Tibial artery (tissue), 4 donors: ENCODE data around the gene HRH1.

ENCODE experiments used
- DNase-seq, 2 donors: peaks; one replicate each; pipeline ENCODE4 v3.0.0-alpha.2; 2019
- H3K27ac ChIP-seq, 2 donors: fragments of 200-600 bp; sonication (generic) in 1 of 2; 1 replicate in 1 of 2; 2 replicates in 1 of 2; pipeline ENCODE4 v1.5.1; 2018 to 2019; ENCODE audit warnings: mild to moderate bottlenecking in 1 of 2
- H3K27me3 ChIP-seq, 2 donors: fragments of 200-600 bp; sonication (generic) in 1 of 2; one replicate each; pipeline versions ENCODE4 v1.5.1 to v1.6.0; 2016 to 2019
- H3K36me3 ChIP-seq, 3 donors: fragments of 200-600 bp; sonication (generic) in 2 of 3; one replicate each; pipeline ENCODE4 v1.5.1; 2016 to 2019; ENCODE audit warnings: mild to moderate bottlenecking in 2 of 3
- H3K4me1 ChIP-seq, 4 donors: fragments of 200-600 bp; sonication (generic) in 2 of 4; 1 replicate in 3 of 4; 2 replicates in 1 of 4; pipeline ENCODE4 v1.5.1; 2016 to 2019
- H3K4me3 ChIP-seq, 2 donors: fragments of 200-600 bp; sonication (generic) in 1 of 2; 1 replicate in 1 of 2; 2 replicates in 1 of 2; pipeline ENCODE4 v1.5.1; 2018 to 2019; ENCODE audit warnings: mild to moderate bottlenecking in 2 of 2
- H3K9me3 ChIP-seq, 3 donors: fragments of 200-600 bp; sonication (generic) in 1 of 3; one replicate each; pipeline ENCODE4 v1.5.1; 2016 to 2019
- CTCF ChIP-seq, 2 experiments: fragments of 200-600 bp in 1 of 2; fragments of 450-650 bp in 1 of 2; IDR thresholded peaks; one replicate each; pipeline ENCODE4 v1.5.1; 2017 to 2019; ENCODE audit warnings: antibody characterized with exemption in 2 of 2, mild to moderate bottlenecking in 1 of 2, moderate library complexity in 1 of 2
- intact Hi-C: fragments of 100-400 bp; cut with DNase I; formaldehyde crosslinking; loops from one replicate; pipeline ENCODE4 v1.15.0; 2023; ENCODE audit warnings: low total_unique reads

HRH1 gene

DNA sequence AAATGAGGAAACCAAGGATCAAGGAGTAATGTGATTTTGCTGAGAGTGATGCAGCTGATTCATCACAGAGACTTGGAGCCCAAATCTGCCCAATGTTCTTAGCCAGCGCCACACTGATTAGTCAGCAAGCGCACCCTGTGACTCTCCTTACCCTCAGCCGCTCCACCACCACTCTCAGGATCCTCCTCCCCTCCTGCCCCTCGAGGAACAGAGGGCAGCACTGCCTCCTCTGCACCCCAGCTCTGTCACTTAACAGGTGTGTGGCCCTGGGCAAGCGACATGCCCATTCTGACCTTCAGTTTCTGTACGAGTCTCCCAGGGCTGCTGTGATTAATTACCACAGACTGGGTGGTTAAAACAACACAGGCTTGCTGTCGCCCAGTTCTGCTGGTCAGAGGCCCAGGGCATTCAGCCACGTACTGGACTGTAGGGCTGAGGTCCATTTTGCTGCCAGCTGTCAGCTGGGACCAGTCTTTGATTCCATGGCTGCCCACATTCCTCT is 36.1 kb upstream of the HRH1 start:
- H3K4me1 ChIP-seq, result peaks cover 0 to 19% (median 7%) of the 10 kb centered on the region in 4 donors
- intact Hi-C loops, result no loop called here
- peak overlapping the region; percentile 10 to 22 for H3K27ac ChIP-seq
- H3K36me3 ChIP-seq, result no peaks in the 10 kb centered on the region
- H3K4me3 ChIP-seq, result no peak overlapping the region
- no peaks in the 10 kb centered on the region for H3K27me3 ChIP-seq
- no peak for TF ChIP-seq CTCF (IDR thresholded peaks at IDR 0.05)
- no peak for DNase-seq
- H3K9me3 ChIP-seq, result peaks cover 0 to 5% (median 3%) of the 10 kb centered on the region in 3 donors

DNA sequence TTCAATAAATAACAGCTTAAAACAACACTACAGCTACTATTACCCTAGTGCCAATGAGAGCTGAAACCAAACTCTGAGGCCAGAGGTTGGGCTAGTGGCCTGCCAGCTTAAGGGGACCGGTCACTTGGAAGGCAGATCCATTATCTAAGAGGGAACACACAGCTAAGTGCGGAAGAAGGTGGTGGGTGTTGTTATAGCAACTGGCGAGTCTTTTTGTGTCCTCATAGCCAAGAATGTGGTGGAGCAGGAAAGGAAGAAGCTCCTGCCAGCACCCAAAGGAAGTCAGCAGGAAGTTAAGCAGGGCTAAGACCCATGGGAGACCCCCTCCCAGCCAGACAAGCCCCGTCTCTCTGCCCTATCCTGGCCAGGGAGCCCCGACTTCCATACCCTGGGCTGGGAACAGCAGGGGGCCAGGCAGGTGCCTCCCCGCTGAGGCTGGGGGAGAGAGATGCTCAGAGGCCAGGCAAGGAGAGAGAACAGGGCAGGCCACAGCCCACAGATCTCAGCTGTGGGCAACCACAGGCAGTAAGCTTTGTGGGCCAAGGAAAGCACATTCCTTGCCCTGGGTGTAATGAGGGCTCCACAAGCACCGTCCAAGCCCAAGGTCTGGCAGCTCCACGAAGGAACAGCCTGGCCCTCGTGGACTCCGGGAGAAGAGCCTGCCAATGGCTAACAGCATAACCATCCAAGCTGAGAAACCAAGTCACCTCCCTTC is 34.0 kb upstream of the HRH1 start:
- Histone ChIP-seq H3K27ac (peak overlapping the region; percentile 62 to 65), H3K36me3 (no peaks in the 10 kb centered on the region), H3K4me3 (no peak overlapping the region), H3K27me3 (peaks cover 0 to 2% of the 10 kb centered on the region in 2 donors), H3K9me3 (peaks cover 0 to 4% (median 0%) of the 10 kb centered on the region in 3 donors), H3K4me1 (peaks cover 0 to 19% (median 7%) of the 10 kb centered on the region in 4 donors)
- TF ChIP-seq CTCF (IDR thresholded peaks at IDR 0.05), result no peak
- intact Hi-C loops, result no loop called here
- peak in 1 of 2 donors; percentile 80 for DNase-seq

DNA sequence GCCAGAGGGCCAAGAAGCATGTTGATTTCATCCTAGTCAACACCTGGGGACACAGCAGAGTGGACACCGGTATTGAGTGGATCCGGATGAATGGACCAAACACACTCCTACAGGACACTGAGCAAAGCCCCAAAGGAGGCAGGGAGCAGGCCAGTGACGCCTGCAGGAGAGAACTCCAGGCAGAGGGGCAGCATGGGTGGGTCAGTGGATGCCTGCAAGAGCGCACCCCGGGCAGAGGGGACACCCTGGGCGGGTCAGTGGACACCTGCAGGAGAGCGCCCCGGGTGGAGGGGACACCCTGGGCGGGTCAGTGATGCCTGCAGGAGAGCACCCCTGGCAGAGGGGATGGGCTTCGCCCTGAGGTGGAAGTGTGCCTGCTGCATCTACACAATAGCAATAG is 27.6 kb upstream of the HRH1 start:
- Histone ChIP-seq H3K27me3 (peaks cover 0 to 2% of the 10 kb centered on the region in 2 donors), H3K9me3 (peaks cover 0 to 4% (median 0%) of the 10 kb centered on the region in 3 donors), H3K36me3 (no peaks in the 10 kb centered on the region), H3K4me1 (no peaks in the 10 kb centered on the region), H3K27ac (no peak overlapping the region), H3K4me3 (no peak overlapping the region)
- intact Hi-C loops, result no loop called here
- TF ChIP-seq CTCF (IDR thresholded peaks at IDR 0.05), result no peak
- DNase-seq, result no peak

DNA sequence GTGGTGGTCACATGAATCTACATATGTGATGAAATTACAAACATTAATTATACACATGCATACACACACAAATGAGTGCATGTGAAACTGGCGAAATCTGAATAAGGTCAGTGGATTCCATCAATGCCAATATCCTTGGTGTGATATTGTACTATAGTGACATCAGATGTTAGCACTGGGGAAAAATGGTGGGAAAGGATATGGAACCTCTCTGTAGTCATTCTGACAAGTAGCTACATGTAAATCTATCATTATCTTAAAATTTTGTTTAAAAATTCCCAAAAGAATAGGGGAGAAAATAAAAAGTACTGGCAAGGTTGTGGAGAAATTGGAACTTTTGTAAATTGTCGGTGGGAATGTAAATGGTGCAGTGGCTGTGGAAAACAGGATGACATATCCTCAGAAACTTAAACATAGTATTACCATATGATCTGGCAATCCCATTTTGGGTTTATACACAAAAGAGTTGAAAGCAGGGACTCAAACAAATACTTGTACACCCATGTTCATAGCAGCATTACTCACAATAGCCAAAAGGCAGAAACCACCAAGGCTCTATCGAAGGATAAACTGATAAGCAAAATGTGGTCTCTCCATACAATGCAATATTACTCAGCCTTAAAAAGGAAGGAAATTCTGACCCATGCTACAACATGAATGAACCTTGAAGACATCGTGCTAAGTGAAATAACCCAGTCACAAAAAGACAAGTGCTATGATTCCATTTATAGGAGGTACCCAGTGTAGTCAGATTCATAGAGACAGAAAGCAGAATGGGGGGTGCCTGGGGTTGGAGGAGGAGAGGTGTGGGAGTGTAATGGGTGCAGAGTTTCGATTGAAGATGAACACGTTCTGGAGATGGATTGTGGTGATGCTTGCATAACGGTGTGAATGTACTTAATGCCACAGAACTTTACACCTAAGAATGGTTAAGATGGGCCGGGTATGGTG is 25.3 kb upstream of the HRH1 start:
- no peak for DNase-seq
- no peak overlapping the region for H3K4me3 ChIP-seq
- H3K4me1 ChIP-seq, result no peaks in the 10 kb centered on the region
- peaks cover 0 to 2% of the 10 kb centered on the region in 2 donors for H3K27me3 ChIP-seq
- TF ChIP-seq CTCF (IDR thresholded peaks at IDR 0.05), result no peak
- intact Hi-C loops, result no loop called here
- H3K36me3 ChIP-seq, result no peaks in the 10 kb centered on the region
- H3K9me3 ChIP-seq, result no peaks in the 10 kb centered on the region
- no peak overlapping the region for H3K27ac ChIP-seq

DNA sequence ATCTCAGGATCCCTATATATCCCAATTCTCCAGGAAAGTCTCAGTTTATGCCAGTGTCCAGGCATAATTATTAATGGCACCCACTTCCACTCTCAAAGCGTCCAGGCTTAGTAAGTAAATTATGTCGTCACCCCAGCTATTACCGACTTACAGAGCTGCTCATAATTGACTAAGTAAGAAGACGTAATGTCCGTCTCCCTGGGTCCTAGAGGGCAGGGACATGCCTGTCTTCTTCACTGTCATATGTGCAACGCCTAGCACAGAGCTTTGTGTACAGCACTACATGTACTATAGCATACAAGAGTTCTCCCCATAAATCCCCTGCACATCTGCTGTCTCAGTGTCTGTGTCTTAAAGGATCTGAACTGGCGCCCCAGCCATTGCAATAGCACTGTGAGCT is 23.9 kb upstream of the HRH1 start:
- H3K36me3 ChIP-seq, result no peaks in the 10 kb centered on the region
- DNase-seq, result no peak
- no peak overlapping the region for H3K4me3 ChIP-seq
- no peaks in the 10 kb centered on the region for H3K9me3 ChIP-seq
- intact Hi-C loops, result loop anchor here (10.0 kb wide), 1 partner anchor 144 kb away; the partner anchor contains the start of gene ATG7
- no peak for TF ChIP-seq CTCF (IDR thresholded peaks at IDR 0.05)
- no peaks in the 10 kb centered on the region for H3K27me3 ChIP-seq
- no peak overlapping the region for H3K27ac ChIP-seq
- H3K4me1 ChIP-seq, result peaks cover 0 to 3% (median 0%) of the 10 kb centered on the region in 4 donors
